Osteoblast (primary cell): ENCODE data around the gene YWHAE. TPM values are rescaled to one million over a fixed set of nuclear protein-coding genes. Genes with fewer than 3 reads are reported as not detected.
"Not testable (repeated sequence)": the region's sequence is repeated elsewhere in the genome, so short reads cannot be mapped to it uniquely, and the experiment has no call there.

Experiments used
- DNase-seq: peaks from one replicate; pipeline ENCODE4 v3.0.0; 2011; ENCODE audit warnings: low spot score, mixed read lengths; ENCODE audit not compliant: insufficient read length; ENCODE audit errors: missing footprints
- H2AFZ ChIP-seq: 2 replicates; pipeline ENCODE4 v1.6.0; 2011; ENCODE audit warnings: mild to moderate bottlenecking, low read length
- H3K27ac ChIP-seq: 2 replicates; pipeline ENCODE4 v1.5.1; 2011; ENCODE audit warnings: mild to moderate bottlenecking, low read depth, low read length, moderate library complexity
- H3K27me3 ChIP-seq: 2 replicates; pipeline ENCODE4 v1.6.0; 2012; ENCODE audit warnings: mild to moderate bottlenecking, control low read depth, inconsistent platforms, low read length, moderate library complexity; ENCODE audit not compliant: insufficient read depth
- H3K36me3 ChIP-seq: 2 replicates; pipeline ENCODE4 v1.5.1; 2011; ENCODE audit warnings: mild to moderate bottlenecking, low read length, control low read depth, moderate library complexity; ENCODE audit not compliant: insufficient read depth
- H3K4me1 ChIP-seq: 2 replicates; pipeline ENCODE4 v1.5.1; 2011; ENCODE audit warnings: mild to moderate bottlenecking, low read length, control low read depth, moderate library complexity; ENCODE audit not compliant: insufficient read depth
- H3K4me2 ChIP-seq: 2 replicates; pipeline ENCODE4 v1.6.0; 2011; ENCODE audit warnings: mild to moderate bottlenecking, low read length; ENCODE audit not compliant: insufficient read depth
- H3K4me3 ChIP-seq: fragments of 200-600 bp; sonication (generic); 3 replicates; pipeline ENCODE4 v1.5.1; 2012; ENCODE audit warnings: mild to moderate bottlenecking, low read length, inconsistent platforms; ENCODE audit not compliant: insufficient read depth
- H3K79me2 ChIP-seq: 2 replicates; pipeline ENCODE4 v1.6.0; 2012; ENCODE audit warnings: mild to moderate bottlenecking, low read length, control low read depth, inconsistent platforms; ENCODE audit not compliant: insufficient read depth
- H3K9me3 ChIP-seq: 2 replicates; pipeline ENCODE4 v1.5.1; 2011; ENCODE audit warnings: low read depth, low read length, control low read depth
- H4K20me1 ChIP-seq: 2 replicates; pipeline ENCODE4 v1.6.0; 2012; ENCODE audit warnings: mild to moderate bottlenecking, low read length, control low read depth; ENCODE audit not compliant: insufficient read depth
- CTCF ChIP-seq: IDR thresholded peaks from 2 replicates; pipeline ENCODE4 v1.5.1; 2011; ENCODE audit warnings: mild to moderate bottlenecking, low read depth, low read length, moderate library complexity; ENCODE audit errors: extremely low read depth
- total RNA-seq: library from RNA; depleted of rRNA; stranded (reverse); fragments of >200 nt; gene quantifications from 2 replicates; pipeline ENCODE4 v1.2.3, GENCODE V29; 2012

YWHAE gene
- total RNA-seq, 1 donor = 433 TPM

- Histone ChIP-seq H4K20me1 (peaks cover 11% of the 10 kb centered on the region), H3K4me2 (peak overlapping the region; percentile 63)
- TF ChIP-seq CTCF = no peak
These were observed 12.4 kb upstream of the YWHAE start for GRCh38 chr17:1412185-1413110.

GRCh38 chr17:1402262-1402586 is 2.2 kb upstream of the YWHAE start:
- no peak overlapping the region for H2AFZ ChIP-seq
- no peak overlapping the region for H3K4me3 ChIP-seq
- H3K4me2 ChIP-seq = no peak overlapping the region
- no peak overlapping the region for H3K27ac ChIP-seq
- H3K4me1 ChIP-seq = peaks cover 17% of the 10 kb centered on the region
- H4K20me1 ChIP-seq = peaks cover 22% of the 10 kb centered on the region
- no peaks in the 10 kb centered on the region for H3K27me3 ChIP-seq
- peaks cover 28% of the 10 kb centered on the region for H3K79me2 ChIP-seq
- DNase-seq = peak; percentile 19
- TF ChIP-seq CTCF = no peak
- no peaks in the 10 kb centered on the region for H3K9me3 ChIP-seq
- H3K36me3 ChIP-seq = peaks cover 6% of the 10 kb centered on the region

More at GRCh38 chr17:1412185-1413110, 12.4 kb upstream of the YWHAE start:
- no peak overlapping the region for H3K27ac ChIP-seq
- no peak overlapping the region for H2AFZ ChIP-seq
- H3K79me2 ChIP-seq = no peaks in the 10 kb centered on the region
- H3K27me3 ChIP-seq = no peaks in the 10 kb centered on the region
- no peak overlapping the region for H3K4me3 ChIP-seq
- peaks cover 12% of the 10 kb centered on the region for H3K4me1 ChIP-seq
- no peaks in the 10 kb centered on the region for H3K9me3 ChIP-seq
- peak; percentile 37 for DNase-seq
- H3K36me3 ChIP-seq = no peaks in the 10 kb centered on the region

DNA sequence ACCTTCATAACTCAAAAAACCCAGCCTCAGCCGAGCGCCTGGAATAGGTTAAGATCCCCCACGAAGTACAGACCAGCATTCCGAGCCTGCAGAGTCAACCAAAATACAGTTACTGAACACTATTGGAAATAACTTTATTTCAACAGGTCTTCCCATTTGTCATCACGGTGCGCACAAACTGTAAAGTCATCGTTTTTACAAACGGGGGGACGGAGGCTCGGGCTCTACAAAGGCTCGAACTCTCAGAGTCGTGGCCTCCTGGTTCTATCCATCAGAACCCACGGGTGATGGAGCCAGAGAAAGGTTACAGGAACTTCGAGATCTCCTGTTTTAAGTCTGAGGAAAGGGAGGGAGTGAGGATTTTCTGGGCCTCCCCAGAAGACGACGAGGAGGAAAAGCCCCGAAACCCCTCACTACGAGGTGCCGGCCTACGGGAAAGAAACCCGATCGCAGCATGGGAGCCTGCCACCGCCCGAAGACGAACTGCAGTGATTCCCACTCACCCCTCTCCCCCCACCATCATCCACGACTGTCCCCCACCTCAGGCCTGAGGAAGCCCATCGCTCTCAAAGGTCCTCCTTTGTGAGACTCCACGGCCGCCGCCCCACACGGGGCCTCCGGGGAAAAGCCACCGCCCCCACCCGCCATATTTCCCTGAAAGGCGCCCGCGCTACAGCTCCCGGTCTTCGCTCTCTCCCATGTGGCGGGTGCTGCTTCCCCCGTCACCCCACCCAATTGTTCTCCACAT is 917 bp downstream of the YWHAE start:
- DNase-seq = peak; percentile 76
- Histone ChIP-seq H3K27me3 (no peaks in the 10 kb centered on the region), H3K4me2 (peak overlapping the region; percentile 95), H3K4me1 (peaks cover 26% of the 10 kb centered on the region), H3K9me3 (no peaks in the 10 kb centered on the region), H3K4me3 (peak overlapping the region; percentile 99), H3K27ac (peak overlapping the region; percentile 94), H4K20me1 (peaks cover 51% of the 10 kb centered on the region), H2AFZ (no peak overlapping the region), H3K36me3 (peaks cover 18% of the 10 kb centered on the region), H3K79me2 (peaks cover 59% of the 10 kb centered on the region)
- TF ChIP-seq CTCF = no peak

GRCh38 chr17:1398028-1398427 is 2.0 kb downstream of the YWHAE start:
- peaks cover 33% of the 10 kb centered on the region for H3K4me1 ChIP-seq
- H3K79me2 ChIP-seq = peaks cover 70% of the 10 kb centered on the region
- peaks cover 18% of the 10 kb centered on the region for H3K36me3 ChIP-seq
- H3K27me3 ChIP-seq = no peaks in the 10 kb centered on the region
- no peak for TF ChIP-seq CTCF
- peak; percentile 89 for DNase-seq
- H3K9me3 ChIP-seq = no peaks in the 10 kb centered on the region
- H2AFZ ChIP-seq = no peak overlapping the region
- peaks cover 60% of the 10 kb centered on the region for H4K20me1 ChIP-seq
- H3K4me3 ChIP-seq = peak overlapping the region; percentile 99
- H3K4me2 ChIP-seq = peak overlapping the region; percentile 95
- H3K27ac ChIP-seq = peak overlapping the region; percentile 94

GRCh38 chr17:1395876-1396665 is 4.0 kb downstream of the YWHAE start:
- not testable (repeated sequence) for H3K27me3 ChIP-seq, DNase-seq, H2AFZ ChIP-seq, H3K4me2 ChIP-seq, H3K4me3 ChIP-seq, H3K9me3 ChIP-seq, H3K27ac ChIP-seq
- Histone ChIP-seq H3K36me3 (peaks cover 18% of the 10 kb centered on the region), H3K79me2 (peaks cover 89% of the 10 kb centered on the region), H4K20me1 (peaks cover 79% of the 10 kb centered on the region), H3K4me1 (peaks cover 49% of the 10 kb centered on the region)
